ENCODE data around the gene CORO1C.

Gene CORO1C

GRCh38 chr12:108638997-108639822, 92.1 kb downstream of the CORO1C start:
- no peak overlapping the region for H3K9ac ChIP-seq (ENCODE audit: low read length)

GRCh38 chr12:108638141-108638827, 93.0 kb downstream of the CORO1C start:
- peak overlapping the region; percentile 70 for H3K4me2 ChIP-seq (ENCODE audit: low read length)
- H3K27ac ChIP-seq (ENCODE audit: low read length): no peak overlapping the region
- peak overlapping the region; percentile 57 for H3K4me3 ChIP-seq (ENCODE audit: low read length)
- H3K27me3 ChIP-seq (ENCODE audit: low read depth, low read length): 0 out of 2 replicates have a peak, but pooled peaks cover 3% of the 10 kb centered on the region
- no peak overlapping the region for H2AFZ ChIP-seq (ENCODE audit: low read depth, low read length)
- H3K4me1 ChIP-seq (ENCODE audit: low read length): peaks cover 96% of the 10 kb centered on the region
- peak overlapping the region; percentile 32 for H3K9ac ChIP-seq (ENCODE audit: low read length)
- peaks cover 5% of the 10 kb centered on the region for H3K36me3 ChIP-seq (replicated peaks; ENCODE audit: low read depth, low read length)
- H3K79me2 ChIP-seq (ENCODE audit: low read length): no peaks in the 10 kb centered on the region
- TF ChIP-seq EZH2phosphoT487 (IDR thresholded peaks at IDR 0.05; ENCODE audit: low read depth): no peak
- 0 out of 2 replicates have a peak, but pooled peaks have one; percentile 10 for TF ChIP-seq CTCF (IDR thresholded peaks at IDR 0.05; ENCODE audit: low read depth, low read length)
- no peaks in the 10 kb centered on the region for H3K9me3 ChIP-seq (ENCODE audit: insufficient read depth, low read length)
- H4K20me1 ChIP-seq (ENCODE audit: insufficient read depth, low read length): no peaks in the 10 kb centered on the region

More at GRCh38 chr12:108638997-108639822, 92.1 kb downstream of the CORO1C start:
- Histone ChIP-seq H3K4me3 (ENCODE audit: low read length) (no peak overlapping the region), H2AFZ (ENCODE audit: low read depth, low read length) (no peak overlapping the region), H3K36me3 (replicated peaks; ENCODE audit: low read depth, low read length) (peaks cover 6% of the 10 kb centered on the region), H3K9me3 (ENCODE audit: insufficient read depth, low read length) (no peaks in the 10 kb centered on the region), H3K27me3 (ENCODE audit: low read depth, low read length) (0 out of 2 replicates have a peak, but pooled peaks cover 3% of the 10 kb centered on the region), H3K4me1 (ENCODE audit: low read length) (peaks cover 88% of the 10 kb centered on the region), H3K79me2 (ENCODE audit: low read length) (no peaks in the 10 kb centered on the region), H3K4me2 (ENCODE audit: low read length) (no peak overlapping the region), H3K27ac (ENCODE audit: low read length) (no peak overlapping the region), H4K20me1 (ENCODE audit: insufficient read depth, low read length) (no peaks in the 10 kb centered on the region)
- TF ChIP-seq EZH2phosphoT487 (IDR thresholded peaks at IDR 0.05; ENCODE audit: low read depth): no peak
- TF ChIP-seq CTCF (IDR thresholded peaks at IDR 0.05; ENCODE audit: low read depth, low read length): no peak

- Histone ChIP-seq H3K9ac (ENCODE audit: low read length) (peak overlapping the region; percentile 32), H4K20me1 (ENCODE audit: insufficient read depth, low read length) (no peaks in the 10 kb centered on the region), H3K36me3 (replicated peaks; ENCODE audit: low read depth, low read length) (peaks cover 3% of the 10 kb centered on the region), H2AFZ (ENCODE audit: low read depth, low read length) (no peak overlapping the region), H3K27ac (ENCODE audit: low read length) (no peak overlapping the region), H3K4me3 (ENCODE audit: low read length) (peak overlapping the region; percentile 57), H3K79me2 (ENCODE audit: low read length) (no peaks in the 10 kb centered on the region), H3K4me1 (ENCODE audit: low read length) (peaks cover 96% of the 10 kb centered on the region), H3K4me2 (ENCODE audit: low read length) (peak overlapping the region; percentile 70), H3K27me3 (ENCODE audit: low read depth, low read length) (0 out of 2 replicates have a peak, but pooled peaks cover 3% of the 10 kb centered on the region), H3K9me3 (ENCODE audit: insufficient read depth, low read length) (no peaks in the 10 kb centered on the region)
- TF ChIP-seq CTCF (IDR thresholded peaks at IDR 0.05; ENCODE audit: low read depth, low read length): no peak
Observed at GRCh38 chr12:108637222-108637971, 93.9 kb downstream of the CORO1C start.
